K562 (cell line): ENCODE data around the gene SYMPK. TPM values are rescaled to one million over a fixed set of nuclear protein-coding genes. Genes with fewer than 3 reads are reported as not detected.

Experiments used
- AFF4 ChIP-seq: sonication (generic); formaldehyde crosslinking; IDR thresholded peaks from 2 replicates; pipeline ENCODE4 v1.8.0; 2023; ENCODE audit warnings: mild to moderate bottlenecking, missing genetic modification reagents
- BCL6 ChIP-seq: fragments of 250-450 bp; sonication (Bioruptor Pico); IDR thresholded peaks from 2 replicates; pipeline ENCODE4 v1.4.0; 2020
- BRD9 ChIP-seq: fragments of 450-650 bp; IDR thresholded peaks from 2 replicates; pipeline ENCODE4 v1.6.1; 2018; ENCODE audit warnings: low read depth; ENCODE audit not compliant: partially characterized antibody
- CBFA2T2 ChIP-seq: fragments of 450-650 bp; conservative IDR thresholded peaks from 2 replicates; pipeline ENCODE4 v1.6.1; 2017; ENCODE audit warnings: mild to moderate bottlenecking
- CREB3 ChIP-seq: fragments of 450-650 bp; conservative IDR thresholded peaks from 2 replicates; pipeline ENCODE4 v1.6.1; 2016; ENCODE audit warnings: missing genetic modification characterization, low read depth, mild to moderate bottlenecking, missing compliant biosample characterization, moderate library complexity
- ETV6 ChIP-seq, 3 experiments: fragments of 150-350 bp in 1 of 3; sonication (generic) in 1 of 3; formaldehyde crosslinking in 1 of 3; IDR thresholded peaks; 2 replicates each; pipeline versions ENCODE4 v1.6.1 to v1.8.0; 2014 to 2022; ENCODE audit warnings: borderline replicate concordance in 2 of 3, low read depth in 2 of 3, antibody characterized with exemption in 1 of 3, low read length in 1 of 3, mild to moderate bottlenecking in 1 of 3, missing genetic modification reagents in 1 of 3
- GABPB2 ChIP-seq: fragments of 250-450 bp; sonication (Bioruptor Pico); conservative IDR thresholded peaks from 2 replicates; pipeline ENCODE4 v1.5.1; 2021; ENCODE audit warnings: mild to moderate bottlenecking
- HNRNPK ChIP-seq: fragments of 200-400 bp; formaldehyde crosslinking; IDR thresholded peaks from one replicate; pipeline ENCODE4 v1.6.1; 2018; ENCODE audit warnings: mild to moderate bottlenecking, low read depth, low read length; ENCODE audit not compliant: poor library complexity, severe bottlenecking
- HOXB6 ChIP-seq: fragments of 250-450 bp; sonication (Bioruptor Pico); IDR thresholded peaks from 2 replicates; pipeline ENCODE4 v1.5.1; 2022; ENCODE audit warnings: mild to moderate bottlenecking, borderline replicate concordance
- HSF4 ChIP-seq: fragments of 250-450 bp; sonication (Bioruptor Pico); IDR thresholded peaks from 2 replicates; pipeline ENCODE4 v2.1.2; 2022; ENCODE audit warnings: mild to moderate bottlenecking, moderate library complexity, borderline replicate concordance
- IRF1 ChIP-seq: sonication (generic); formaldehyde crosslinking; IDR thresholded peaks from 2 replicates; pipeline ENCODE4 v1.8.0; 2022; ENCODE audit warnings: missing genetic modification reagents, mild to moderate bottlenecking, borderline replicate concordance
- KDM1A ChIP-seq, 2 experiments: fragments of 450-650 bp; IDR thresholded peaks; 2 replicates each; pipeline ENCODE4 v1.6.1; 2016; ENCODE audit warnings: mild to moderate bottlenecking in 2 of 2
- MCM5 ChIP-seq: fragments of 450-650 bp; IDR thresholded peaks from 2 replicates; pipeline ENCODE4 v1.6.1; 2016; ENCODE audit warnings: low read depth
- POLR2A ChIP-seq: fragments of 450-650 bp; conservative IDR thresholded peaks from 2 replicates; pipeline ENCODE4 v1.6.1; 2016
- PYGO2 ChIP-seq: fragments of 450-650 bp; IDR thresholded peaks from 2 replicates; pipeline ENCODE4 v1.6.1; 2016; ENCODE audit warnings: mild to moderate bottlenecking, missing genetic modification characterization, moderate library complexity, missing compliant biosample characterization
- SAFB2 ChIP-seq: fragments of 200-400 bp; formaldehyde crosslinking; IDR thresholded peaks from 2 replicates; pipeline ENCODE4 v1.6.1; 2018; ENCODE audit warnings: borderline replicate concordance, low read length, low read depth, moderate library complexity; ENCODE audit not compliant: severe bottlenecking
- SNRNP70 ChIP-seq: fragments of 200-400 bp; formaldehyde crosslinking; optimal IDR thresholded peaks from 2 replicates; pipeline ENCODE3; 2017; ENCODE audit warnings: low read depth, low read length
- TAL1 ChIP-seq: fragments of 450-650 bp; IDR thresholded peaks from 2 replicates; pipeline ENCODE4 v1.6.1; 2016; ENCODE audit warnings: mild to moderate bottlenecking
- ZEB2 ChIP-seq: fragments of 450-650 bp; IDR thresholded peaks from 2 replicates; pipeline ENCODE4 v1.6.1; 2016
- ZNF282 ChIP-seq: sonication (generic); formaldehyde crosslinking; IDR thresholded peaks from 2 replicates; pipeline ENCODE4 v1.8.1; 2023; ENCODE audit warnings: missing genetic modification reagents
- ZNF311 ChIP-seq: fragments of 250-450 bp; sonication (Bioruptor Pico); IDR thresholded peaks from 2 replicates; pipeline ENCODE4 v1.4.0; 2020; ENCODE audit warnings: mild to moderate bottlenecking, moderate library complexity
- polyA plus RNA-seq, 8 experiments: library from polyadenylated mRNA; depleted of rRNA in 4 of 8; stranded (reverse) in 5 of 8; unstranded in 3 of 8; fragments of >200 nt; fragmentation: Nextera tagmentation in 2 of 8; fragmentation: Illumina TruSeq in 1 of 8; extraction: Ambion mirVana in 2 of 8; extraction: Trizol in 1 of 8; gene quantifications; 2 replicates each; pipeline versions ENCODE4 v1.2.1 to v1.2.3, GENCODE V29; 2011 to 2014; ENCODE audit warnings: inconsistent platforms in 1 of 8, missing spikeins in 1 of 8
- total RNA-seq, 7 experiments: library from RNA; depleted of rRNA in 6 of 7; stranded (reverse); fragments of >200 nt in 6 of 7; fragmentation: Illumina TruSeq in 2 of 7; extraction: Trizol in 2 of 7; gene quantifications; 2 replicates each; pipeline versions ENCODE4 v1.2.1 to v1.2.3, GENCODE V29; 2011 to 2021; ENCODE audit warnings: low replicate concordance in 1 of 7
- TF ChIP-seq, protein P1 (sequence below): fragments of 250-450 bp; sonication (Bioruptor Pico); IDR thresholded peaks from 2 replicates; pipeline ENCODE4 v1.8.0; 2021; ENCODE audit warnings: borderline replicate concordance, mild to moderate bottlenecking, moderate library complexity; ENCODE audit not compliant: poor library complexity, severe bottlenecking

SYMPK gene
- total and polyA plus RNA-seq, 9 of the 15 experiments (the other 6 are each of a cell fraction or from before 2014, with no cell fraction given) = 0.73 to 95.5 (median 58.4) TPM

GRCh38 chr19:45886427-45887199, 23.7 kb upstream of the SYMPK start (continued):
- TF ChIP-seq CREB3 (tag) = 0 out of 2 replicates have a peak, but pooled peaks have one; percentile 37
- no peak for TF ChIP-seq MCM5
- TF ChIP-seq BCL6 (CRISPR knock-in tag) = no peak
- peak; percentile 55; the same call in 1 of the 2 replicates for TF ChIP-seq AFF4
- TF ChIP-seq KDM1A (IDR thresholded peaks at IDR 0.05) = peak; percentile 94 to 97
- TF ChIP-seq HSF4 = no peak
- no peak for TF ChIP-seq SAFB2
- peak; percentile 3; the same call in 1 of the 2 replicates for TF ChIP-seq PYGO2 (tag)
- TF ChIP-seq POLR2A = peak; percentile 72
- TF ChIP-seq TAL1 = no peak
- no peak for TF ChIP-seq ETV6 (IDR thresholded peaks at IDR 0.05; ENCODE audit: borderline replicate concordance in 1 of 2, low read depth in 2 of 2, low read length in 1 of 2)
- TF ChIP-seq ETV6 (CRISPR knock-in tag; IDR thresholded peaks at IDR 0.05; ENCODE audit: borderline replicate concordance) = 0 out of 2 replicates have a peak, but pooled peaks have one; percentile 23
- TF ChIP-seq HNRNPK = no peak
- peak; percentile 56 for TF ChIP-seq BRD9
- no peak for TF ChIP-seq SNRNP70
- no peak for TF ChIP-seq CBFA2T2
- TF ChIP-seq HOXB6 (CRISPR knock-in tag) = 0 out of 2 replicates have a peak, but pooled peaks have one; percentile 43
- TF ChIP-seq GABPB2 (CRISPR knock-in tag) = no peak
- no peak for TF ChIP-seq ZNF311
- TF ChIP-seq IRF1 (CRISPR knock-in tag) = no peak
- no peak for TF ChIP-seq ZNF282
- TF ChIP-seq, protein P1, sequence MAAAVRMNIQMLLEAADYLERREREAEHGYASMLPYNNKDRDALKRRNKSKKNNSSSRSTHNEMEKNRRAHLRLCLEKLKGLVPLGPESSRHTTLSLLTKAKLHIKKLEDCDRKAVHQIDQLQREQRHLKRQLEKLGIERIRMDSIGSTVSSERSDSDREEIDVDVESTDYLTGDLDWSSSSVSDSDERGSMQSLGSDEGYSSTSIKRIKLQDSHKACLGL = no peak
- TF ChIP-seq ZEB2 = no peak
